GM21515 (cell line): ENCODE measurements around the gene GPBP1.
"Not testable (repeated sequence)": the region's sequence is repeated elsewhere in the genome, so short reads cannot be mapped to it uniquely, and the experiment has no call there.

Experiments used
- ATAC-seq: cut with Tn5 transposase; IDR thresholded peaks from one replicate; pipeline ENCODE4 v1.9.1; 2021; ENCODE audit not compliant: unreplicated experiment

Gene GPBP1

DNA sequence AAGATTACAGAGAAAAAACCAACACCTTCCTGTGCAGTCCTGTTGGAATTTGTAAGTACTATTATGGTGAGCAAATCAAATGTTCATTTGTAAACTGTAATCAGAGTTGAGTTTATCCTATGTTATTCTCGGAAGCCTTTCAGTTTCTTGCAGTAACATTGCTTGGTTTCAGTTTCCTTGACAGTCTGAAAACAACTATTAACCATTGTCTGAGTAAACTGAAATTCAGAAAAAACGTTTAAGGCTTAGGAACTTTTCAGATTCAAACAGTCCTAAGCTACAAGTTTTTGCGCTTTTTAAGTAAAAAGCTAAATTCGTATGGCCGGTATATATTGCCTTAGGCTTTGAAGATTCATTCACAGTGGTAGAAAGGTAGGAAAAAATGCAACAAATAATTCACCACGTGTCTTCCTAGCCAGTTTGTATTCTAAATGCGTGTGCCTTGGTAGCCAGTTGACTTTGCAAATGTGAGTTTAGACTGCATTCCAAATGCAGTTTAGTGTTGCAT lies 2.5 kb downstream of the GPBP1 start:
- ATAC-seq: no peak

DNA sequence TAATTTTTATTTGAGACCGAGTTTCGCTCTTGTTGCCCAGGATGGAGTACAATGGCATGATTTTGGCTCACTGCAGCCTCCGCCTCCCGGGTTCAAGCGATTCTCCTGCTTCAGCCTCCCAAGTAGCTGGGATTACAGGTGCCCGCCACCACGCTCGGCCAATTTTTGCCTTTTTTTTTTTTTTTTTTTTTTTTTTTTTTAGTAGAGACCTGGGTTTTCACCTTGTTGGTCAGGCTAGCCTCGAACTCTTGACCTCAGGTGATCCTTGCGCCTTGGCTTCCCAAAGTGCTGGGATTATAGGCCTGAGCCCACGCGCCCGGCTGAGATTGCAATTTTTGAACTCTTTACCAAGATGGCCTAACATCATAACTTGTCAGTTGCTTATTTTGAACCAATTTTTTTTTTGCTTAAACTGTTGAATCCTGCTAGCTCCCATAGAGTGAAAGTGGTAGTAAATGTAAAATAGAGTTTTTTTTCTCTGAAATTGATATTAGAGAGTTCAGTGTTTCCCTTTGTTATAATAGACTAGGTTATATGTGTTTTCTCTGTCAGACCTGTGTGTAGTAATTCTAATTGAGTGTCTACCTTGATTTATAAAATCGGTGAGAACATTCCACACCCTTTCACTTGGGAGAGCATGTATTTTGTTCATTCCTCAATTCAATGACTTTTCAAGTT lies 3.8 kb downstream of the GPBP1 start:
- no peak for ATAC-seq

DNA sequence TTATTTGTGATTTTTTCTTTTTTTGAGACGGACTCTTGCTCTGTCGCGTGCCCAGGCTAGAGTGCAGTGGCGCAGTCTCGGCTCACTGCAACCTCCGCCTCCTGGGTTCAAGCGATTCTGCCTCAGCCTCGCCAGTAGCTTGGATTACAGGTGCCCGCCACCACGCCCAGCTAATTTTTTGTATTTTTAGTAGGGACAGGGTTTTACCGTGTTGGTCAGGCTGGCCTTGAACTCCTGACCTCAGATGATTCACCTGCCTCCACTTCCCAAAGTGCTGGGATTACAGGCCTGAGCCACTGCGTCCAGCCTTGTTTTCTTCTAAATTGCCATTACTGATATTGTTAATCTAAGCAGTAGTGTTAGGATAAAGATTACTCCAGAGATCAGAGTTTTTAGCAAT lies 4.4 kb downstream of the GPBP1 start:
- not testable (repeated sequence) for ATAC-seq

DNA sequence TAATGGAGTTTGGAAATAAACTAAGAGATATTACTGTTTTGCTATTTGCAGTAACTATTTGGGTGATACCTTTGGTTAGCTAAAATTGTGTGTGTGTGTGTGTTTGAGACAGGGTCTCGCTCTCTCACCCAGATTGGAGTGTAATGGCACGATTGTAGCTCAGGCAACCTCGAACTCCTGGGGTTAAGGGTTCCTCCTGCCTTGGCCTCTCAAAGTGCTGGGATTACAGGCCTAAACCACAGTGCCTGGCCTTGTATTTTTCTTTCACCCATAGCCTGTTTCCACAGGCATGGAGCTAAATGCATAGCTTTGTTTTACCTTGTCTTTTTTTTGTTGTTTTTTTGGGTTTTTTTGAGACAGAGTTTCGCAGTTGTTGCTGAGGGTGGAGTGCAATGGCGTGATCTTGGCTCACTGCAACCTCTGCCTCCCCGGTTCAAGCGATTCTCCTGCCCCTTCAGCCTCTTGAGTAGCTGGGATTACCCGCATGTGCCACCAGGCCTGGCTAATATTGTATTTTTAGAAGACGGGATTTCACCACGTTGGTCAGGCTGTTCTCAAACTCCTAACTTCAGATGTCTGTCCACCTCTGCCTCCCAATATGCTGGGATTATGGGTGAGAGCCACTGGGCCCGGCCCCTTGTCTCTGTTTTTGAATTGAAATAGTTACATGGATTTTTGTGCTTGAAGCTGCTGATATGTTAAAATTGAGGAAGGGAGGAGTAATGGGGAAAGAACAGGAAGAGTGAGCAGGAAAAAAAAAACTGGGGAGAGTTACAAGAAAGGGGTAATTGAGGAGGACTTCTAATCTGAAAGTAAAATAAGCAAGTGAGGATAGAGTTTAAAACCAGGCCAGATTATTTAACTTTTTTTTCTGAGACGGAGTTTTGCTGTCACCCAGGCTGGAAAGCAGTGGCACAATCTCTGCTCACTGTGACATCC lies 5.7 kb downstream of the GPBP1 start:
- no peak for ATAC-seq

DNA sequence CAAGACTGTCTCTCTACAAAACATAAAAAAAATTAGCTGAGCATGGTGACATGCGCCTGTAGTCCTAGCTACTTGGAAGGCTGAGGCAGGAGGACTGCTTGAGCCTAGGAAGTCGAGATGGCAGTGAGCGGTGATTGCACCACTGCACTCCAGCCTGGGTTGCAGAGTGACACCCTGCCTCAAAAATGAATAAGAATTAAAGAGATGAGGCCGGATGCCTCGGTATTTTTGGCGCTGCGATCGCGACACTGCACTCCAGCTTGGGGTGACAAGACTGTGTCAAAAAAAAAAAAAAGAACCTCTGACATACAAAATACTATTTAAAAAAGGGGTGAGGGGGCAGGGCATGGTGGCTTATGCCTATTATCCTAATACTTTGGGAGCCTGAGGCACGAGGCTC lies 7.3 kb downstream of the GPBP1 start:
- no peak for ATAC-seq

DNA sequence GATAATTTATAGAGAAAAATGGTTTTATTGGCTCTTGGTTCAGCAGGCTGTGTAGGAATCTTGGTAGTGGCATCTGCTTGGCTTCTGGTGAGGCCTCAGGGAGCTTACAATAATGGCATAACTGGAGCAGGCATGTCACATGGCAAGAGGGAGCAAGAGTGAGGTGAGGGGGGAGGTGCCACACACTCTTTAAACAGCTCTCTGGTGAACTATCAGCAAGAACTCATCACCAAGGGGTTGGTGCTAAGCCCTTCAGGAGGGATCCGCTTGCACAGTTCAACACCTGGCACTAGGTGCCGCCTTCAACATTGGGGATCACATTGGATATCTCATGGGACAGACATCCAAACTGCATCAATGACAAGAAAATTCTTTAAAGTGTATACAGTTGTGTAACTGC lies 10.5 kb downstream of the GPBP1 start:
- ATAC-seq: no peak

DNA sequence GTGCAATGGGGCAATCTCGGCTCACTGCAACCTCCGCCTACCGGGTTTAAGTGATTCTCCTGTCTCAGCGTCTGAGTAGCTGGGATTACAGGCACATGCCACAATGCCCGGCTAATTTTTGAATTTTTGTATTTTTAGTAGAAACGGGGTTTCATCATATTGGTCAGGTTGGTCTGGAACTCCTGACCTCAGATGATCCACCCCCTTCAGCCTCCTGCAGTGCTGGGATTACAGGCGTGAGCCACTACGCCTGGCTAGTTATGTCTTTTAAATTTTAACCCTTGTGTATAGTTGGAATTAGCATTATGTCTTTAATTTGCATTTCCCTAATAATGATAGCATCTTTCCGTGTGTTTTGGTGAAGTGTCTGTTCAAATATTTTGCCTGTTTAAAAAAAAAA lies 11.5 kb downstream of the GPBP1 start:
- ATAC-seq: no peak

DNA sequence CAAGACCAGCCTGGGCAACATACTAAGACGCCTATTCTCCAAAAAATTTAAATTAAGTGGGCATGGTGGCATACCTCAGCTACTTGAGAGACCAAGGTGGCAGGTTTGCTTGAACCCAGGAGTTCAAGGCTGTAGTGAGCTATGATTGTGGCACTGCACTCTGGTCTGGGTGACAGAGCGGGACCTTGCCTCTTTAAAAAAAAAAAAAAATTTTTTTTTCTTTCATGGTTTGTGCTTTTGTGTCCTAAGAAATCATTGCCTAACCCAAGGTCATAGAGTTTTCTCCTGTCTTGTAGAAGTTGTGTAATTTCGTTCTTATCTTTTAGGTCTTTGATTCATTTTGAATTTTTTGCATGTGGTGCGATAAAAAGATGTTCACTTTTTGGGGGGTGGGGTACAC lies 12.3 kb downstream of the GPBP1 start:
- no peak for ATAC-seq

DNA sequence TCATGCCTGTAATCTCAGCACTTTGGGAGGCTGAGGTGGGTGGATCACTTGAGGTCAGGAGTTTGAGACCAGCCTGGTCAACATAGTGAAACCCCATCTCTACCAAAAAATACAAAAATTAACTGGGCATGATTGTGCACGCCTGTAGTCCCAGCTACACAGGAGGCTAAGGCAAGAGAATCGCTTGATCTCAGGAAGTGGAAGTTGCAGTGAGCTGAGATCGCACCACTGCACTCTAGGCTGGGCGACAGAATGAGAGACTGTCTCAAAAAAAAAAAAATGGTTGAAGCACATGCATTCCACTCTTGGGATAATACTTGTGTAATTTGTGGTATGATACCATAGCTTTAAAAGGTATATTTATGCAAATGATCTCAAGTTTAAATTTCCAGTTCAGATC lies 14.1 kb downstream of the GPBP1 start:
- ATAC-seq: not testable (repeated sequence)

DNA sequence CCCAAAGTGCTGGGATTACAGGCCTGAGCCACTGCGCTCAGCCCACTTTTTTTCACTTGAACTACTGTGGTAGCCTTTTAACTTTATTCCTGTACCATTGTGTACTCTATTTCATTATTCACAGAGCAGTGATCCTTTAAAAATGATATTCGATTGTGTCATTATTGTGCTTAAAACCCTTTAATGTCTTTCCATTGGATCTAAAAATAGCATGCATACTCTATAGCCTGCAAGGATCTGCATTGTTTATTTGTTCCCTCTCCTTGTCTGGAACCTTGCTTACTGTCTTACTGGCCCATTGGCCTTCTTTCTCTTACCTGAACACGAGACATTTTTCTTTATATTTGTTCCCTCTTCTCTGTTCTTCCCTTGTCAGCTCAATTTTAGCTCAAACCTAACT lies 15.7 kb downstream of the GPBP1 start:
- no peak for ATAC-seq

DNA sequence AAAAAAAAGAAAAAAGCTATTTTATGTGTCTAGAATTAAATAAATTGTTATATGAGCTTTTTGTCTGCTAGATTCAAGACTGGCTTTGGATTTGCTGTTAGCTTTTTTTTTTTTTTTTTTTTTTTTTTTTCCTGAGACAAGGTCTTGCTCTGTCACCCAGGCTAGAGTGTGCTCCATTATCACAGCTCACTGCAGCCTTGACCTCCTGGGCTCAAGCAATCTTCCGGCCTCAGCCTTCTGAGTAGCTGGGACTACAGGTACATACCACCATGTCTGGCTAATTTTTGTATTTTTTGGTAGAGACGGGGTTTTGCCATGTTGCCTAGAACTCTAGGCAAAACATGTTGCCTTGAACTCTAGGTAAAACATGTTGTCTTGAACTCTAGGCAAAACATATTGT lies 16.7 kb downstream of the GPBP1 start:
- no peak for ATAC-seq

DNA sequence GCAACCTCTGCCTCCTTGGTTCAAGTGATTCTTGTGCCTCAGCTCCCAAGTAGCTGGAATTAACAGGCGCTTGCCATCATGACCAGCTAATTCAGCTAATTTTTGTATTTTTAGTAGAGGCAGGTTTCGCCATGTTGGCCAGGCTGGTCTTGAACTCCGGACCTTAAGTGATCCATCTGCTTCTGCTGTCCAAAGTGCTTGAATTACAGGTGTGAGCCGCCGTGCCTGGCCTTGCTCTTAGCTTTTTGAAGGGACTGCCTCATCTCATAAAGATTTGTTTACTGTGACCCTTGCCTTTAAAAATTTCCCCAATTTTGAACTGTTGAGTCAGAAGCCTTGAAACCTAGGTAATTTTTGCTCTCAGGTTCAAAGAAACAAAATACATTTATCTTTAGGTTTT lies 17.3 kb downstream of the GPBP1 start:
- no peak for ATAC-seq

DNA sequence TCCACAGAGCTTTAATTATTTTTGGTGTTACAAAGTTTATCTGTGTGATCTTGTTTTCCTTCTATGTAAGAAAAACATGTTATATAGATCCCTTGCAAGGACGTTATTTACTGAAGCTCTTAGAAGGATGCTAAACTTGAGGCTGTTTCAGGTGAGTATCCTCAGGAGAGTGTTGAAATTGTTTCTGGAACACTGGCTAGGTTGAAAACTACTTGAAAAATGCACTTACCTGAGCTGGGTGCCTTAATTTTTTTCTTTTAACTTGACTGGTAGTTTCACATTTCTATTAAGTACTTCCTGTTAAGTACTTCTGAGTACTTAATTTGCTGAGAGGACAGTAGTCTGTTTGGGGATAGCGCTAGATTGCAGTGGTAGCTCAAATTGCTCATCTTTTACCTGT lies 18.1 kb downstream of the GPBP1 start:
- ATAC-seq: no peak

DNA sequence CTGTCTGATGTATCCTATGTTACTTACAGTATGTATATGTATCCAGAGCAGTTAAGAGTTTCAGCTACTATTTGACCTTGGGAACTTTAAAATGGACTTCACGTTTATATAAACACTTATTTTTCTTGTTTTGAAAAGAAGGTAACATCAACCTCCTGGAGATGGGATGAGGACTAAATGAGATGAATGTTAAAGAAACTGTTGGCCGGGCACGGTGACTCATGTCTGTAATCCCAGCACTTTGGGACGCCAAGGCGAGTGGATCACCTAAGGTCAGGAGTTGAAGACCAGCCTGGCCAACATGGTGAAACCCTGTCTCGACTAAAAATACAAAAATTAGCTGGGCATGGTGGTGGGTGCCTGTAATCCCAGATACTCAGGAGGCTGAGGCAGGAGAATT lies 19.0 kb downstream of the GPBP1 start:
- not testable (repeated sequence) for ATAC-seq

DNA sequence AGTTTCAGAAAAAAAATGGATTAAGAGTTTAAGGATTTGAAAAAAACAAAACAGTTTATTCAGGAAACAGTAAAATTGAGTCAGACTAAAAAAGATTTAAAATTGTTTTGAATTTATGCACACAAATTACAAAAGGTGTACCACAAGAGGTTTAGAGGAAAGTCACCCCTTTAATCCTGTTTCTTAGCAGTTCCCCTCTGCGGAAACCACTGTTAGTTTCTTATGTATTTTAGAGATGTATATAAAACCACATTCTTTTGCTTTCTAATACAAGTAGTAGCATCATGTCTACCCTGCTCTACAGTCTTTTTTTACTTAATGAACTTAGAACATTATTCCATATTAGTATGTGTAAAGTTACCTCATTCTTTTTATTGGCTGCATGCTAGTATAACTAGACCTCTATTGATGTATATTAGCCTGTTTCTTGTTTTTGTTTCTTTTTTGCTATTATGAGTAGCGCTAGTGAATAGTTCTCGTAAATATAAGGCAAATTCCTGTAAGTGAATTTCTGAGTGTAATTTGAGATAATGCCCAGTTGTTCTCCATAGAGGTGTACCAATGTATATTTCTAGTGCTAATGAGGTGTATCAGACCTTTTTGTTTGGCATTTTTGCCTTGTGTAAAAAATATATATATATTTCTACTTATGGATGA lies 20.0 kb downstream of the GPBP1 start:
- ATAC-seq: no peak

DNA sequence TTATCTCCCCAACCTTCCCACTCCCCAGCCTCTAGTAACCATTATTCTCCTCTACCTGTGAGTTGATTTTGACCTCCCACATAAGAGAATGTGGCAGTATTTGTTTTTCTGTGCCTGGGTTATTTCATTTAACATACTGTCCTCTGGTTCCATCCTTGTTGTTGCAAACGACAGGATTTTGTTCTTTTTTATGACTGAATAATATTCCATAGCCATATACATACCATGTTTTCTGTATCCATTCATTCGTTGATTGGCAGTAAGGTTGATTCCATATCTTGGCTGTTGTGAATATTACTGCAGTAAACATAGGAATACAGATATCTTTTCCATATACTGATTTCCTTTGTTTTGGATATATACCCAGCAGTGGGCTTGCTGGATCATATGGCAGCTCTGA lies 20.8 kb downstream of the GPBP1 start:
- no peak for ATAC-seq

DNA sequence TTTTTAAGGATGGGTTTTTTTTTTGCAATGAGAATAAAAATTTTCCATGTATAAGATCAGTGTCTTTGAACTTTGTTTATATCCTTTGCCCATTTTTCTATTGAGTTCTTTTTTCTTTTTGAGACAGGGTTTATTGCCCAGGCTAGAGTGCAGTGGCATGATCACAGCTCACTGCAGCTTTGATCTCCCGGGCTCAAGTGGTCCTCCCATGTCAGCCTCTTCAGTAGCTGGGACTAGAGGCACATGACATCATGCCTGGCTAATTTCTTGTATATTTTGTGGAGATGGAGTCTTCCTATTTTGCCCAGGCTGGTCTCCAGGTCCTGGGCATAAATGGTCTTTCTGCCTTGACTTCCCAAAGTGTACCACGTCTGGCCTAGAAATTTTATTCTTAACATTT lies 21.2 kb downstream of the GPBP1 start:
- ATAC-seq: no peak

DNA sequence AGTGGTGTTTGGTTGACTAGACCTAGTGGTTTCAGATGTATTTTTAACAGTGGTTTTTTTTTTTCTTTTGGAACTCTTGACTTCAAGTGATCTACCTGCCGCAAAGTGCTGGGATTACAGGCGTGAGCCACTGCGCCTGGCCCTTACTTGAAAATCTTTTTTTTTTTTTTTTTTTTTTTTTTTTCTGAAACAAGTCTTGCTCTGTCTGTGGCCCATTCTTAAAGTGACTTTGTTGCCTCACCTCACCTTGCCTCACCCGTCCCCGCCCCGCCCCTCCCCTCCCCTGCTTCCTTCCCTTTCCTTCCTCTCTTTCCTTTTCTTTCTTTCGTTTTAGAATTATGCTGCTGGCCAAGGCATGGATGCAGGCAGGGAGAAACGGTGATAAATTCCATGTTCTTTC lies 26.0 kb downstream of the GPBP1 start:
- ATAC-seq: no peak

DNA sequence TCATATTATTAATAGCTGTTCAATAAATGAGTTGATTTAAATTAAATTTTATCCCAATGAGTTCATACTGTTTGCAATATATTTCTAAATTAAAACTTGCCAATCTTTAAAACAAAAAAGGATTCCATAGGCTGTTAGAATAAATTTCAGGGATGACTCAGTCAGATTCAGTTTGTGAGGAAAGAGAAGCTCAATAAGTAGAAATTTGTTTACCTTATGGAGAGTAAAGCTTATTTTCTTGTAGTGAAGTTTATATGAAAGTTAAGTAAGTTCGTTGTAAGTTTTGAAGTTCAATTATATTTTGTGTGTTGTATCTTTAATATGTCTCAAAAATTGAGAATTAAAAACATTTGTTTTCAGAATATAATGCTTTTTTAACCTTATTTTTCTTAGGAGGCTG lies 29.0 kb downstream of the GPBP1 start:
- ATAC-seq: no peak

DNA sequence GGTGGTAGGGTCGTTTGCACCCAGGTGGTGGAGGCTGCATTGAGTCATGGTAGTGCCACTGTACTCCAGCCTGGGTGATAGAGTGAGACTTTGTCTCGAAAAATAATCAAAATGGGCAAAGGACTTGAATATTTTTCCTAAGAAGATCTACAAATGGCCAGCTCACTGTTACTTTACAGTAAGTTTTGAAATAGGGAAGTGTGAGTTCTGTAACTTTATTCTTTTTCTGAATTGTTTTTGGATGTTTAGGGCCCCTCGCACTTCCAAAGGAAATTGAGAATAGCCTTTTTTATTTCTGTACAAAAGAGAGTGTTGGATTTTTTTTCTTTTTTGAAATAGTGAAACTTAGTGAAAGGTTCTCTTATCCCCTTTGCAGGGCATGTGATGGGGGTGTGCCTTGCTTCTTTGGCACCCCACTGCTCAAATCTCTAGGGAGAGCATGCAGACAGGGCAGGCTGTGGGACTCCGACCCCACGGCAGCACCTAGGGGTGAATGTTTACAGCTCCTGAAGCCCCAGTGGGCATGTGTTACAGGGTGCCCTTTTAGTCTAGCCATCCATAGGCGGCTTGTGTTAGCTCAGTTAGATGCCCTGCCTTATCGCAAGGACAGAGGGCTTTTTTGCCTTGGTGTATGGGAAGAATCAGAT lies 33.3 kb downstream of the GPBP1 start:
- no peak for ATAC-seq

DNA sequence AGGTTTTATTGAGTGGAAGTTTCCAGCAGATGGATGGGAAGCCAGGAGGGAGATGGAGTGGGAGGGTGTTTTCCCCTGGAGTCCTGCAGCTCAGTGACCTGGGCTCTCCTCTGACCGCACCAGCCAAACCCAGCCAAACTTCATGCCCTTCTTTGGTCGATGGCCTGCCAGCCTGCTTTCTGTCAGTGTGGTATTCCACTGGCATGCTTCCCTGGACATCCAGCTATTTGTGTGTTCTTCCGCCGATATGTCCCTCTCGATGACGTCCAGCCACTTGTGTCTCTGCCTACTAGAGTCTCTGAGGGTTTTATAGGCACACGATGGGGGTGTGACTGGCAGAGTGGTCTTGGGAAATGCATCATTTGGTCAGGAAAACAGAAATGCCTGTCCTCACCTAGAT lies 33.8 kb downstream of the GPBP1 start:
- ATAC-seq: no peak
